HuH-7 (cell line): ENCODE results near the gene NOS1.
"Not testable (repeated sequence)": the region's sequence is repeated elsewhere in the genome, so short reads cannot be mapped to it uniquely, and the experiment has no call there.

ENCODE experiments used
- DNase-seq: peaks from one replicate; pipeline ENCODE4 v3.0.0; 2011; ENCODE audit warnings: low spot score

The NOS1 gene

GRCh38 chr12:117255386-117255785, 106.0 kb downstream of the NOS1 start:
- DNase-seq = no peak

GRCh38 chr12:117243488-117243887, 117.9 kb downstream of the NOS1 start:
- DNase-seq = no peak

GRCh38 chr12:117241697-117242096, 119.7 kb downstream of the NOS1 start:
- no peak for DNase-seq

GRCh38 chr12:117240081-117240755, 121.2 kb downstream of the NOS1 start:
- no peak for DNase-seq

- peak; percentile 42 for DNase-seq
These were observed 124.9 kb downstream of the NOS1 start for GRCh38 chr12:117236456-117237001.

GRCh38 chr12:117235261-117235660, 126.2 kb downstream of the NOS1 start:
- DNase-seq = no peak

GRCh38 chr12:117234441-117234840, 127.0 kb downstream of the NOS1 start:
- DNase-seq = no peak

GRCh38 chr12:117231750-117232149, 129.7 kb downstream of the NOS1 start:
- DNase-seq = no peak

- no peak for DNase-seq
These were observed 133.2 kb downstream of the NOS1 start for GRCh38 chr12:117228239-117228638.

GRCh38 chr12:117227000-117227653, 134.3 kb downstream of the NOS1 start:
- no peak for DNase-seq

- no peak for DNase-seq
These were observed 134.9 kb downstream of the NOS1 start for GRCh38 chr12:117226505-117226904.

GRCh38 chr12:117225179-117225578, 136.2 kb downstream of the NOS1 start:
- no peak for DNase-seq

GRCh38 chr12:117220947-117221346, 140.5 kb downstream of the NOS1 start:
- not testable (repeated sequence) for DNase-seq

GRCh38 chr12:117218149-117218548, 143.3 kb downstream of the NOS1 start:
- no peak for DNase-seq

- no peak for DNase-seq
These were observed 144.7 kb downstream of the NOS1 start for GRCh38 chr12:117216686-117217085.

GRCh38 chr12:117214797-117215196, 146.6 kb downstream of the NOS1 start:
- DNase-seq = no peak

- DNase-seq = no peak
These were observed 148.1 kb downstream of the NOS1 start for GRCh38 chr12:117213295-117213808.

GRCh38 chr12:117212563-117213190, 148.7 kb downstream of the NOS1 start:
- DNase-seq = peak; percentile 68

GRCh38 chr12:117210266-117210918, 151.0 kb downstream of the NOS1 start:
- no peak for DNase-seq

- no peak for DNase-seq
These were observed 151.8 kb downstream of the NOS1 start for GRCh38 chr12:117209626-117210025.

GRCh38 chr12:117208811-117209455, 152.5 kb downstream of the NOS1 start:
- no peak for DNase-seq

- DNase-seq = no peak
These were observed 153.2 kb downstream of the NOS1 start for GRCh38 chr12:117208206-117208605.
